GM18858 (cell line): Measurements from ENCODE around the gene CORO1C.
"Not testable (repeated sequence)": the region's sequence is repeated elsewhere in the genome, so short reads cannot be mapped to it uniquely, and the experiment has no call there.

ENCODE experiments used
- ATAC-seq: cut with Tn5 transposase; IDR thresholded peaks from one replicate; pipeline ENCODE4 v1.9.1; 2021; ENCODE audit not compliant: unreplicated experiment

CORO1C gene

GRCh38 chr12:108679106-108679681 is 52.1 kb downstream of the CORO1C start:
- no peak for ATAC-seq

- no peak for ATAC-seq
These were observed 53.1 kb downstream of the CORO1C start for GRCh38 chr12:108678104-108678730.

- no peak for ATAC-seq
These were observed 53.9 kb downstream of the CORO1C start for GRCh38 chr12:108677381-108677780.

- ATAC-seq = no peak
These were observed 54.6 kb downstream of the CORO1C start for GRCh38 chr12:108676707-108677106.

- no peak for ATAC-seq
These were observed 55.5 kb downstream of the CORO1C start for GRCh38 chr12:108675792-108676191.

- ATAC-seq = no peak
These were observed 59.3 kb downstream of the CORO1C start for GRCh38 chr12:108672054-108672453.

GRCh38 chr12:108671110-108671509 is 60.2 kb downstream of the CORO1C start:
- no peak for ATAC-seq

- no peak for ATAC-seq
These were observed 61.2 kb downstream of the CORO1C start for GRCh38 chr12:108670066-108670631.

- ATAC-seq = no peak
These were observed 62.8 kb downstream of the CORO1C start for GRCh38 chr12:108668542-108668941.

GRCh38 chr12:108668063-108668462 is 63.3 kb downstream of the CORO1C start:
- no peak for ATAC-seq

GRCh38 chr12:108667349-108667748 is 64.0 kb downstream of the CORO1C start:
- ATAC-seq = no peak

- ATAC-seq = no peak
These were observed 64.9 kb downstream of the CORO1C start for GRCh38 chr12:108666401-108666881.

GRCh38 chr12:108665608-108666202 is 65.6 kb downstream of the CORO1C start:
- ATAC-seq = no peak

GRCh38 chr12:108664338-108665258 is 66.7 kb downstream of the CORO1C start:
- peak; percentile 46 for ATAC-seq

- ATAC-seq = no peak
These were observed 67.8 kb downstream of the CORO1C start for GRCh38 chr12:108663324-108664015.

- not testable (repeated sequence) for ATAC-seq
These were observed 73.2 kb downstream of the CORO1C start for GRCh38 chr12:108658115-108658514.

GRCh38 chr12:108657130-108657745 is 74.1 kb downstream of the CORO1C start:
- no peak for ATAC-seq

- not testable (repeated sequence) for ATAC-seq
These were observed 75.1 kb downstream of the CORO1C start for GRCh38 chr12:108656247-108656646.

- ATAC-seq = not testable (repeated sequence)
These were observed 75.5 kb downstream of the CORO1C start for GRCh38 chr12:108655812-108656175.

GRCh38 chr12:108654622-108655021 is 76.7 kb downstream of the CORO1C start:
- ATAC-seq = not testable (repeated sequence)
